Stimulated activated CD4-positive, alpha-beta T cell treated with anti-CD3 and anti-CD28 coated beads, Interleukin-15, amount 100 ng/mL, for 1 hour (primary cell): Measurements from ENCODE around the gene TXNRD2.
"Not testable (repeated sequence)": the region's sequence is repeated elsewhere in the genome, so short reads cannot be mapped to it uniquely, and the experiment has no call there.

Experiments
- DNase-seq, 2 donors: peaks; one replicate each; pipeline ENCODE4 v3.0.0-alpha.2; 2020; ENCODE audit warnings: low read depth in 1 of 2, low spot score in 1 of 2

TXNRD2 gene

GRCh38 chr22:19948057-19948760 is 6.6 kb upstream of the TXNRD2 start:
- DNase-seq, result no peak

GRCh38 chr22:19943082-19944026 is 1.7 kb upstream of the TXNRD2 start:
- no peak for DNase-seq

- DNase-seq, result no peak
These were observed 801 bp upstream of the TXNRD2 start for GRCh38 chr22:19942157-19943081.

- DNase-seq, result no peak
These were observed 868 bp downstream of the TXNRD2 start for GRCh38 chr22:19940536-19941364.

- DNase-seq, result no peak
These were observed 3.8 kb downstream of the TXNRD2 start for GRCh38 chr22:19937616-19938473.

GRCh38 chr22:19936513-19936912 is 5.1 kb downstream of the TXNRD2 start:
- no peak for DNase-seq

- DNase-seq, result not testable (repeated sequence)
These were observed 6.4 kb downstream of the TXNRD2 start for GRCh38 chr22:19935123-19935718.

- no peak for DNase-seq
These were observed 8.0 kb downstream of the TXNRD2 start for GRCh38 chr22:19933341-19934241.

GRCh38 chr22:19932367-19933206 is 9.0 kb downstream of the TXNRD2 start:
- no peak for DNase-seq

- no peak for DNase-seq
These were observed 10.1 kb downstream of the TXNRD2 start for GRCh38 chr22:19931514-19931913.

GRCh38 chr22:19930551-19931486 is 10.8 kb downstream of the TXNRD2 start:
- no peak for DNase-seq

GRCh38 chr22:19929586-19930550 is 11.8 kb downstream of the TXNRD2 start:
- no peak for DNase-seq

- no peak for DNase-seq
These were observed 13.4 kb downstream of the TXNRD2 start for GRCh38 chr22:19928207-19928606.

- no peak for DNase-seq
These were observed 13.9 kb downstream of the TXNRD2 start for GRCh38 chr22:19927696-19928095.

GRCh38 chr22:19926028-19926427 is 15.6 kb downstream of the TXNRD2 start:
- not testable (repeated sequence) for DNase-seq
